Measurements from ENCODE around the gene DNAI1.
"Not testable (repeated sequence)": the region's sequence is repeated elsewhere in the genome, so short reads cannot be mapped to it uniquely, and the experiment has no call there.

Gene DNAI1

GRCh38 chr9:34451135-34451534 lies 7.5 kb upstream of the DNAI1 start:
- DNase-seq, result no peak

DNA sequence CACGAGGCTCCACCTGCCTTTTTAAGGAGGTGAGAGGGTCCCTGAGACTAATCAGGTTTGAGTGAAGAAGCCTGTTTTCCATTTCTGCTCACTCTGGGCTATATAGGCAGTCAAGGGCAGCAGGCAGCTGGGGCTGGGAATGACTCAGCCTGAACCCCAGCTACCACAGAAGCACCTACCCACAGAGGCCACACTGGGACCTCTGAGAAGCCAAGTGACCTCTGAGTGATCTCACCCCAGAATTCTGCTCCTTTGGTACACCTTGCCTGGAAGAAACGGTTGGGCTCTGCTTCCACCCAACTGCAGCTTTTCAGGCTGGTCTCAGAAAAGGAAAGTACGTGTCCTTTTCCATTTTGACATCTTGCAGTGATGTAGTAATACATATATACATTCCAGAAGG lies 7.1 kb upstream of the DNAI1 start:
- DNase-seq, result peak; percentile 51

DNA sequence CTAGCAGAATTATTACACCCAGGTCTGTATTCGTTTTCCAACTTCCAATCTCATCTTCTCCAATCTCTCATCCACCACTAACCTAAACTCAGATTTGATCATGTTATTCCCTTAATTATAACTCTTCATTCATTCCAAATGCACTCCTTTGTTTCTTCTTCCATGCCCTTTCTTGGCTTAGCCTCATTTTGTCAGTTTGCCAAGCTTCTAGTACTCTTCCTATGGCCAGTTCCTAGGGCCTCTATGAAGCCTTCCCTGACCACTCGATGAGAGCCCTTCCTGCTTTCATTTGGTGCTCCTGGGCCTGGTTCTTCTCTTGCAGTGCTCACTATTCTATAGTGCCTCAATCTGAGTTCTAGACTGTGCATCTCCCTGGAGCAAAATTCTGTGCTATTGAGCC lies 6.0 kb upstream of the DNAI1 start:
- DNase-seq, result no peak

DNA sequence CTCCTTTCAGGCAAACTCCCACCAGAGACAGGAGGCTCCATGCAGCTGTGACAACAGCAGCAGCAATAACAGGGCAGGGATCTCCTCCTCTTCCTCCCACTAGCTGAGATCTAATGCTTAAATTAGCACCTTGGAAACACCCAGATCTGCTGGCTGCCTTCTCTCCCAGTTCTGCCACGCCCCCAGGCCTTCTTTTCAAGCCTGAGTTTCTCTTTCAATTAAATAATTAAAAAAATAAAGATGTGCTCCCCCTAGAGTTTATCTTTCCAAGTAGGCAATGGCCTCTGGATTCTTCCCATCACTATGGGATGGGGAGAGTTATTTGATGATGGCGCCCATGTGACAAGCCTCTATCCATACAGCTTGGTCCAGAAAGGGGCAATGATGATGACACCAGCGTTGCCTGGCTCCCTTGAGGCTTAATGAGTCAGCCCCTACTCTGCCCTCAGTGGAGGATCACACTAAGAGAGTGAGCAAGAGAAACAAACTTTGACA lies 4.0 kb upstream of the DNAI1 start:
- DNase-seq, result peak; percentile 32

DNA sequence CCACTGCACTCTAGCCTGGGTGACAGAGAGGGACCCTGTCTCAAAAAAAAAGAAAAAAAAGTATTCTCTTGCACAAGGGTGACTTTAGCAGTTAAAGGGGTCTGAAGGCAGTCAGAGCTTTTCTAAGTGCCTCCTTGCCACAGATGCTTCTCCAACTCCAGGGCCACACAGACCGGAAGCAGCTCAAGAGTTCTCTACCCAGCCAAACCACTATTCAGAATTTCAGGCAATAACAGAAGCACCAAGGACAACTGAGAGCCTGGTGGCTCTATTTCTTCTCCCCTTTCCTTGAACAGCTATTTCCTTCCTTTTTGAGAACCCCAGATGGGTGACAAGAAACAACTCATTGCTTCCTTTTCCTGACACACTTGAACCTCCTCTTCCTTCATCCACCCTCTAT lies 2.5 kb upstream of the DNAI1 start:
- DNase-seq, result no peak

GRCh38 chr9:34456746-34457145 lies 1.9 kb upstream of the DNAI1 start:
- DNase-seq, result no peak

DNA sequence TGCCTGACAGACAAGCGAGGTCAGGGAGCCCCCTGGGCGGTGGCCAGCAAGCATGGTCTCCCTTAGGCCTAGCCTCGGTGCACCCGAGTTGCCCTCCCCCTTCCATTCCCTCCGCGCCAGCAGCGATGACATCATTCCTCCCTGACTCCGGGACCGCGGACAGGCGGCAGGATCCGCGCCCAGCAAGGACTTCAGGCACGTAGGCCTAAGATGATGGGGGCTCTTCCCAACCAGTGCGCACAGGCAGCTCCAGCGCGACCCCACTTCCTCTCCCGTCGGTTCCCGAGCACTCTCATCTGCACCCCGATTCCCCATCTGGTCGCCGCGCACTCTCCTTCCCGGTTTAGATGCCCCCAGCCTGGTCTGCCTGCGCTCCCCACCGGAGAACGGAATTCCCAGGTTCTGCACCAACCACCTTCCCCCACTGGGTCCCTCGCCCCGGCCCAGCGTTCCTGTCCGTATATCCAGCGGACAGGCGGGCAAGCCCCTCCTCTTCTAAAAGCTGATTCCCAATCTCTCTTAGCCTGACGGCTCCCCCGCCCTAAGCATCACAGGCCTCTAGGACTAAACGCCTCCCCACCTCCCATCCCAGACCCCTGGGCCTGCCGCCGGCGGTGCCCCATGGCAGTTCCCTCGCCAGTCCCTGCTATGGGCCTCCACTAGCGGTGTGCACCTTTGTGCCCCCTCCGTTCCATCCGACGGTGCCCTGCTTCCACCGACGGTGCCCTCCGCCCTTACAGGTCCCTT lies 1.2 kb upstream of the DNAI1 start:
- no peak for DNase-seq

- DNase-seq, result no peak
Measured at GRCh38 chr9:34458959-34459340, 345 bp downstream of the DNAI1 start.

- DNase-seq, result no peak
Measured at GRCh38 chr9:34459356-34459755, 751 bp downstream of the DNAI1 start.

- no peak for DNase-seq
Measured at GRCh38 chr9:34459941-34460340, 1.3 kb downstream of the DNAI1 start.

DNA sequence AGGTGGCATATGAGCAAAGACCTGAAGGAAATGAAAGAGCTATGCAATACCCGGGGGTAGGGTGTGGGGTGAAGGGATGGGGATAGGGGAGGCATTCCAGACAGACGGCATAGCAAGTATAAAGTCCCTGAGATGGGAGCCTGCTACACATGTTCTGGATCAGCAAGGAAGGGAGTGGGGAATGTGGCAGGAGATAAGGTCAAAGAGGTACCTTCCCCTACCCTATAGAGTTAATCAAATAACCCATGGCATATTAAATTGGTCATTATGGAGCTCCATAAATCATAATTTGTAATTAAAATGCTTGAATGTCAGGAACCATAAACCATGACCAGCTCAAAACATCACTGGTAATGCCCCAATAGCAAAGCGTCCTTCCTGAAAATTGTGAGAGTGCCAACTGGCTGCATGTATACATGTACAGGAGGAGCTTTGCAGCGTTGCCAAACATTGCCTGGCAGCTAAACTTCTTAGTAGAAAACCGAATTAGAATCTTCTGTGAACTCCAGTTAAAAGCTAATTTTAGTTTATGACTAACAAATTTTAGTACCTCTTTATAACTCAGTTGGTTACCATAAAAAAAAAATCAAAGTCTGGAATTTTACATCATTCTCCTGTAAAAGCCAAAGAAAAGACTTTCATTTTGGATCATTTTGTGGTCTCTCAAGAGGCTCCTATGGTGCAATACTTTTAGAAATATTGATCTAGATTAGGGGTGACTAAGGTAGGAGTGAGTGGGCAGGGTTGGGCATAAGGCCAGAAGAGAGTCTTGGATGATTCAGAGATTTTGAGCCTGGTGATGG lies 4.7 kb downstream of the DNAI1 start:
- DNase-seq, result no peak

DNA sequence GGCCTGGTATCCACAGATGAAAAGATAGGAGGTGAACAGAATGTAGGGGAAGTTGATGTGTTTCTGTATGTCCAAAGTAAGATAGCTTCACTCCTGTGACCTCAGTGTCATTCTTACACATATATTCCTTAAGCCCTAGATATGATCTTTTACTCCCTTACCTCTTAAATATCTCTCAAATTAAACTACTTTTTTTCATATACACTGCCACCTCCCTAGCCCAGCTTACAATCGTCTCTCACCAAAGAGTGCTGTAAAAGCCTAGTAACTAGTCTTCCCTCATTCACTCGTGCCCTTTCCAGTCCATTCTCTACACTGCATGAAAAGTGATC lies 5.3 kb downstream of the DNAI1 start:
- no peak for DNase-seq

DNA sequence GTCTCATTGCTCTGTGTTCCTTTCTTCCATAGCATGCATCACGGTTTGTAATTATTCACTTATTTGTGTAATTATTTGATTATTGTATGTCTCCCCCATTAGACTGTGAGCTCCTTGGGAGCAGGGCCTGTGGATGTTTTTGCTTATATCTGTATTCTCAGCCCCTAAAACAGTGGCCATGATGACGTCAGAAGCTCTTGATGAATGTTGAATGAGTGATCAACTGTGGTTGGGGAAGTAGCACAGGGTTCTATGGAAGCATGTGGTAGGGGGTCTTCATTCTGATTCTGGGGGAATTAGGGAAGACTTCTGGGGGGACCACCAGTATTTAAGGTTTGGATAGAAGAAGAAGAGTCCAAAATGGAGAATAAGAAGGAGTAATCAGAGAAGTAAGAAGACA lies 6.0 kb downstream of the DNAI1 start:
- no peak for DNase-seq

- no peak for DNase-seq
Measured at GRCh38 chr9:34465468-34465867, 6.9 kb downstream of the DNAI1 start.

- no peak for DNase-seq
Measured at GRCh38 chr9:34475097-34475496, 16.5 kb downstream of the DNAI1 start.

DNA sequence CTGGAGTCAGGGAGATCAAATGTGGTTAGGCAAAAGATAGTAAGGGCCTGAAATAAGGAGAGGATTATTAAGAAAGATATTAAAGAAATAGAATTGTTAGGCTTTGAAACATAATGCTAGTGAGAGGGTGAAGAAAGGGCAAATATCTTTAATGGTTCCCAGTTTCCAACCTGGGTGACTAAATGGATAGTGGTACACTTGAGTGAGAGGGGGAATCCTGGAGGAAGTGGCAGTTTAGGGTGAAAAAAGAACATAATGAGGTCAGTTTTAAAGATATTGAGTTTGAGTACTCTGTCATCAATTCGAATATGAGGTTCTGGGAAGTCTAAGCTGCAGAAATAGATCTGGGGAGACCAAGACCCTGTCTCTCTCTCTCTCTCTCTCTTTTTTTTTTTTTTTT lies 18.9 kb downstream of the DNAI1 start:
- no peak for DNase-seq

DNA sequence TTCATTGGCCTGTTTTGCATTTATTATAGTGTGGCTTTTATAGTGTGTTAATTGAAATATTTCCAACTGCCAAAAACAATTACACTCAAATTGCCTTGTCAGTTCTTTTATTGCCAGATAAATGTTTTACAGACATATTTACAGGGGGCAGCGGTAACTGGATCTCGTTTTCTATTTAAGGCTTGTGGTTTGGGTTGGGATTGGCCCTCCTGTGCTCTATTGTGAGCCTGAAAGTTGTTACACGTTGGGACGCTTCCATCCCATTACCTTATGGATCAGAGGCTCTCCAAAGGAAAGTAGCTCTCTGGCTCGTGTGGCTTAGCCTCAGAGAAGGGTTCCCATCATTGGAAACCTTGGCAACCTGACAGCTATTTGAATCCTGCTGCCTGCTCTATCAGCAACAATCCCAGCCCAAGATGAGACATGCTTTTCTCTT lies 20.8 kb downstream of the DNAI1 start:
- no peak for DNase-seq

DNA sequence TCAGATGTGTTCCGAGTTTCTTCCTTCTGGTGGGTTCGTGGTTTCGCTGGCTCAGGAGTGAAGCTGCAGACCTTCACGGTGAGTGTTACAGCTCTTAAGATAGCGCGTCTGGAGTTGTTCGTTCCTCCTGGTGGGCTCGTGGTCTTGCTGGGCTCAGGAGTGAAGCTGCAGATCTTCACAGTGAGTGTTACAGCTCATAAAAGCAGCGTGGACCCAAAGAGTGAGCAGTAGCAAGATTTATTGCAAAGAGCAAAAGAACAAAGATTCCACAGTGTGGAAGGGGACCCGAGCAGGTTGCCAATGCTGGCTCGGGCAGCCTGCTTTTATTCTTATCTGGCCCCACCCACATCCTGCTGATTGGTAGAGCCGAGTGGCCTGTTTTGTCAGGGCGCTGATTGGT lies 23.0 kb downstream of the DNAI1 start:
- DNase-seq, result not testable (repeated sequence)

DNA sequence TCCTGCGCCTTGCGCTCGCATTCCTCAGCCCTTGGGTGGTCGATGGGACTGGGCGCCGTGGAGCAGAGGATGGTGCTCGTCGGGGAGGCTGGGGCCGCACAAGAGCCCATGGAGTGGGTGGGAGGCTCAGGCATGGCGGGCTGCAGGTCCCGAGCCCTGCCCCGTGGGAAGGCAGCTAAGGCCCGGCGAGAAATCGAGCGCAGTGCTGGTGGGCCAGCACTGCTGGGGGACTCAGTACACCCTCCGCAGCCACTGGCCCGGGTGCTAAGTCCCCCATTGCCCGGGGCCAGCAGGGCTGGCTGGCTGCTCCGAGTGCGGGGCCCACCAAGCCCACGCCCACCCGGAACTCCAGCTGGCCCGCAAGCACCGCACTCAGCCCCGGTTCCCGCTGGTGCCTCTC lies 24.1 kb downstream of the DNAI1 start:
- DNase-seq, result not testable (repeated sequence)

DNA sequence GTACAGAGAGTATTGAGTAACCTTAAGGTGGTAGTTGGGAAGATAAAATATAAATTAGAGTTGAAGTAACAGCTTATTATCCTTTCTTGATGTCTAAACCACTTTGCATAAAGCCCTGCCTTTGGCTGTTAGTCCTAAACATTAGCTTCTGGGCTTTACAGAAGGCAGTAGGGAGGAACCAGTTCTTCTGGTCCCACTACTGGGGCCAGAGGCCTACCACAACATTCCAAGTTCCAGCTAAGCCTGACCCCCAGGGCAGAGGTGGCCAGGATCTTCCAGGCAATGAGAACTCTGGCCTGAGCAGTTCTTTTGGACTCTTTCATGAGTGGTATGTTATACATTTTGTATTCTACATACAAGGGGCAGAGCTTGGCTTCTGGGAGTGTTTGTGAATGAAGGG lies 26.1 kb downstream of the DNAI1 start:
- DNase-seq, result no peak

DNA sequence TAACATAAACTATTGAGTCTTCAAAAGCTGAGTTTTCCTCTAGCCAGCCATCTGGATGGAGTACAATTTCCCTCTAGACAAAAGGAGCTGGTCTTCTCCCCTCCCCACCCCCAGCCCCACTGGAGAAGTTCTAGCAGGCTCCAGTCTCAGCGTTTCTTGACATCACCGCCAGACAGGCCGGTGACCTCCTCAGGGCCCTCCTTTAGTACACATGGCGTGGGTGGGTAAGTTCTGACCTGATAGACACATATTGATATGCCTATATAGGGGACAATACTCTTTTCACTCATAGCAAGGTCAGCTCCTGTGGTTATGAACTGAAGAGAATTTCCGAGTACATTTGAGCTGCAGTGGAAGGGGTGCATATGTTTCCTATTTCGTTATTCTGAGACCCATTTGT lies 27.2 kb downstream of the DNAI1 start:
- no peak for DNase-seq

DNA sequence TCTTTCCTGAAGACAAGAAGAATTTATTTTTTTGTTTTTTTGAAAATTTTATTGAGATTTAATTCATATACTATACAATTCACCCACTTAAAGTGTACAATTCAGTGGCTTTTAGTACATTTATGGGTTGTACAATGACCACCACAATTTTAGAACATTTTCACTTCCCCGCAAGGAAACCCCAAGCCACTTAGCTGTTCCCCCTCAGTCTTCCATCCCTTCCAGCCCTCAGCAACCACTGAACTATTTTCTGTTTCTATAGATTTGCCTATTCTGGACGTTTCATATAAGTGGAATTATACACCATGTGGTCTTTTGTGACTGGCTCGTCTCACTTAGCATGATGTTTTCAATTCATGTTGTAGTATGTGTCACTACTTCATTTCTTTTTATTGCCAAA lies 28.0 kb downstream of the DNAI1 start:
- no peak for DNase-seq

GRCh38 chr9:34490360-34490759 lies 31.8 kb downstream of the DNAI1 start:
- no peak for DNase-seq

GRCh38 chr9:34490760-34491159 lies 32.2 kb downstream of the DNAI1 start:
- no peak for DNase-seq

DNA sequence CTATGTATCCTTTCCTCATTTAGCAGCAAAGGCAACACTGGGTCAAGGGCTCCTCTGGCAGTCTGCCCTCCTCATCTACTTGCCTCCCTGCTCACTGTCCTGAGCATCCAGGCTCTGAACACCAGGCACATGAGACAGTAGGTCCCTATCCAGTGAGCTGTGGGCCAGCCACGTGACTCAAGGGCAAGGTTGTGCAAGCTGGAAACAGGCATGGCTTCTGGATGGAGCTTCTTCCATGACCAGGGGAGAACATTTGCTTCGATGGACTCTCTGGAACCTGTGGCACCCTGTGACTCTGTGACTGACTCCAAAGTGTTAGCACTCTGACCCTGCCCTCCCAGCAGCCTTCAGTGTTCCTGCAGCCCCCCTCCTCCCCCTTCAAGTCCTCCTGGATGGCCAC lies 33.0 kb downstream of the DNAI1 start:
- no peak for DNase-seq
